HepG2 (cell line): ENCODE data around the gene KRTAP19-1. TPM values are rescaled to one million over a fixed set of nuclear protein-coding genes. Genes with fewer than 3 reads are reported as not detected.

Source experiments
- ATAC-seq: fragments of 200-7000 bp; cut with Tn5 transposase; 3 replicates; pipeline ENCODE4 v1.9.1; 2020; ENCODE audit warnings: mild to moderate bottlenecking, moderate library complexity
- BruUV-seq: library from RNA; stranded (reverse); fragments of 400-500 nt; replicated peaks from 2 replicates; lab custom pipeline; 2021; lab: Mats Ljungman, UMichigan
- CTCF ChIA-PET: fragments of 300-600 bp; formaldehyde crosslinking; extraction: SDS; loops from one replicate; lab custom pipeline; 2021; ENCODE audit warnings: low total read pairs, inconsistent platforms, low intra/inter-chr PET ratio; lab: Yijun Ruan, JAX
- POLR2A ChIA-PET: fragments of 350-600 bp; sonication (Branson Sonifier 250); formaldehyde crosslinking; loops from one replicate; lab custom pipeline; 2020; ENCODE audit warnings: antibody characterized with exemption, inconsistent platforms; lab: Yijun Ruan, JAX
- DNase-seq: peaks from one replicate; pipeline ENCODE4 v3.0.0-alpha.2; 2015; ENCODE audit warnings: low spot score
- FAIRE-seq: peaks from 3 replicates; lab custom pipeline; 2011; peaks lifted over from hg19 to GRCh38; lab: Jason Lieb, UNC
- H2AFZ ChIP-seq: one replicate; pipeline ENCODE4 v1.6.1; 2011; ENCODE audit warnings: low read length, inconsistent platforms
- H3K27ac ChIP-seq: fragments of 300-600 bp; 3 replicates; pipeline ENCODE4 v1.8.0; 2011; ENCODE audit warnings: mixed run types, mild to moderate bottlenecking, mixed read lengths, low read length, inconsistent platforms; ENCODE audit not compliant: insufficient read depth; ENCODE audit errors: extremely low read length
- H3K27me3 ChIP-seq, 2 experiments: fragments of 200-600 bp in 1 of 2; 2 replicates in 1 of 2; 3 replicates in 1 of 2; pipeline versions ENCODE4 v1.6.0 to v1.8.0; 2011; ENCODE audit warnings: low read length in 2 of 2, mild to moderate bottlenecking in 2 of 2, moderate library complexity in 2 of 2, inconsistent platforms in 1 of 2; ENCODE audit not compliant: insufficient read depth in 2 of 2, control insufficient read depth in 1 of 2
- H3K36me3 ChIP-seq, 2 experiments: fragments of 200-600 bp in 1 of 2; replicated peaks in 1 of 2; 2 replicates in 1 of 2; 3 replicates in 1 of 2; pipeline versions ENCODE4 v1.5.1 to v1.8.0; 2011; ENCODE audit warnings: low read length in 2 of 2, inconsistent platforms in 1 of 2; ENCODE audit not compliant: insufficient read depth in 2 of 2, control insufficient read depth in 1 of 2
- H3K4me1 ChIP-seq: 2 replicates; pipeline ENCODE4 v1.5.1; 2012; ENCODE audit warnings: low read length, inconsistent platforms; ENCODE audit not compliant: insufficient read depth
- H3K4me2 ChIP-seq: 2 replicates; pipeline ENCODE4 v1.6.0; 2011; ENCODE audit warnings: low read depth, low read length, inconsistent platforms
- H3K4me3 ChIP-seq, 3 experiments: fragments of 200-600 bp in 1 of 3; sonication (generic), shearing (Covaris generic) in 1 of 3; replicated peaks in 1 of 3; 2 replicates each; pipeline ENCODE4 v1.5.1; 2011 to 2016; ENCODE audit warnings: low read length in 3 of 3, inconsistent platforms in 2 of 3, low read depth in 2 of 3, mild to moderate bottlenecking in 2 of 3, control low read depth in 1 of 3, mixed read lengths in 1 of 3; ENCODE audit not compliant: insufficient read depth in 1 of 3
- H3K79me2 ChIP-seq: one replicate; pipeline ENCODE4 v1.6.1; 2011; ENCODE audit warnings: low read length, inconsistent platforms; ENCODE audit not compliant: insufficient read depth
- H3K9ac ChIP-seq: 2 replicates; pipeline ENCODE4 v1.6.0; 2011; ENCODE audit warnings: mild to moderate bottlenecking, low read depth, low read length, inconsistent platforms; ENCODE audit not compliant: insufficient read depth
- H3K9me3 ChIP-seq: 2 replicates; pipeline ENCODE4 v1.5.1; 2012; ENCODE audit warnings: mild to moderate bottlenecking, low read length
- H4K20me1 ChIP-seq: 2 replicates; pipeline ENCODE4 v1.6.0; 2011; ENCODE audit warnings: inconsistent platforms, mild to moderate bottlenecking, low read length, moderate library complexity; ENCODE audit not compliant: insufficient read depth
- ARNT2 ChIP-seq: sonication (generic); formaldehyde crosslinking; IDR thresholded peaks from 2 replicates; pipeline ENCODE4 v1.8.0; 2022; ENCODE audit warnings: mild to moderate bottlenecking, low read depth, missing genetic modification reagents, moderate library complexity
- BHLHE40 ChIP-seq: IDR thresholded peaks from 2 replicates; pipeline ENCODE4 v1.6.1; 2011; ENCODE audit warnings: low read length, improper control_type of control experiment
- CCAR2 ChIP-seq: fragments of 200-400 bp; formaldehyde crosslinking; optimal IDR thresholded peaks from 2 replicates; pipeline ENCODE3; 2018; ENCODE audit warnings: low read depth, mild to moderate bottlenecking, low read length, moderate library complexity
- RXRA ChIP-seq: sonication (generic); formaldehyde crosslinking; IDR thresholded peaks from 2 replicates; pipeline ENCODE4 v1.5.1; 2020; ENCODE audit warnings: missing genetic modification reagents
- SP1 ChIP-seq, 2 experiments: fragments of 450-650 bp in 1 of 2; sonication (generic) in 1 of 2; formaldehyde crosslinking in 1 of 2; IDR thresholded peaks; 2 replicates each; pipeline versions ENCODE4 v1.4.0 to v1.6.1; 2016 to 2020; ENCODE audit warnings: missing genetic modification reagents in 1 of 2
- TERF1 ChIP-seq: sonication (generic); formaldehyde crosslinking; IDR thresholded peaks from 2 replicates; pipeline ENCODE4 v1.8.0; 2022; ENCODE audit warnings: mild to moderate bottlenecking, missing genetic modification reagents, moderate library complexity
- TMF1 ChIP-seq: sonication (generic); formaldehyde crosslinking; IDR thresholded peaks from 2 replicates; pipeline ENCODE4 v1.8.1; 2022; ENCODE audit warnings: low read depth, missing genetic modification reagents
- ZFP36L2 ChIP-seq: sonication (generic); formaldehyde crosslinking; IDR thresholded peaks from 2 replicates; pipeline ENCODE4 v1.4.0; 2020; ENCODE audit warnings: missing genetic modification reagents
- ZFYVE20 ChIP-seq: sonication (generic); formaldehyde crosslinking; IDR thresholded peaks from 2 replicates; pipeline ENCODE4 v1.8.0; 2023; ENCODE audit warnings: low read depth, mild to moderate bottlenecking, moderate library complexity, missing genetic modification reagents, borderline replicate concordance
- ZNF256 ChIP-seq: sonication (generic); formaldehyde crosslinking; conservative IDR thresholded peaks from 2 replicates; pipeline ENCODE4 v1.4.0; 2020; ENCODE audit warnings: missing genetic modification reagents
- ZNF609 ChIP-seq: sonication (generic); formaldehyde crosslinking; IDR thresholded peaks from 2 replicates; pipeline ENCODE4 v1.4.0; 2020; ENCODE audit warnings: mild to moderate bottlenecking, missing genetic modification reagents, borderline replicate concordance
- WGBS: methylation state at CpG from one replicate; pipeline ENCODE4 v1.1.6; 2017; ENCODE audit warnings: low lambda C conversion rate; 5-methylcytosine and 5-hydroxymethylcytosine counted together
- in situ Hi-C: cut with HindIII; loops from 2 replicates; pipeline ENCODE4 v1.10.0; 2017; ENCODE audit warnings: low pct_unique_long_range_greater_than_20kb; ENCODE audit not compliant: extremely low pct_ligation_motif_present
- intact Hi-C: fragments of 100-400 bp; cut with micrococcal nuclease; formaldehyde crosslinking; loops from one replicate; pipeline ENCODE4 v1.10.0; 2022; ENCODE audit not compliant: unreplicated experiment
- polyA plus RNA-seq, 8 experiments: library from polyadenylated mRNA; depleted of rRNA in 3 of 8; stranded (reverse) in 7 of 8; unstranded in 1 of 8; fragments of >200 nt; fragmentation: Illumina TruSeq in 4 of 8; extraction: Trizol in 4 of 8; gene quantifications; 2 replicates each; pipeline versions ENCODE4 v1.2.1 to v1.2.3, GENCODE V29; 2011 to 2016; ENCODE audit warnings: low read depth in 4 of 8, missing spikeins in 1 of 8, mixed read lengths in 1 of 8; ENCODE audit not compliant: insufficient read depth in 1 of 8
- total RNA-seq, 5 experiments: library from RNA; depleted of rRNA; stranded (reverse); fragments of >200 nt; fragmentation: Illumina TruSeq; extraction: Trizol; gene quantifications; 2 replicates each; pipeline ENCODE4 v1.2.3, GENCODE V29; 2016; ENCODE audit warnings: low read depth in 1 of 5

The KRTAP19-1 gene
- total and polyA plus RNA-seq, 2 of the 13 experiments (the other 11 are each of a cell fraction or from before 2014, with no cell fraction given), result not detected

DNA sequence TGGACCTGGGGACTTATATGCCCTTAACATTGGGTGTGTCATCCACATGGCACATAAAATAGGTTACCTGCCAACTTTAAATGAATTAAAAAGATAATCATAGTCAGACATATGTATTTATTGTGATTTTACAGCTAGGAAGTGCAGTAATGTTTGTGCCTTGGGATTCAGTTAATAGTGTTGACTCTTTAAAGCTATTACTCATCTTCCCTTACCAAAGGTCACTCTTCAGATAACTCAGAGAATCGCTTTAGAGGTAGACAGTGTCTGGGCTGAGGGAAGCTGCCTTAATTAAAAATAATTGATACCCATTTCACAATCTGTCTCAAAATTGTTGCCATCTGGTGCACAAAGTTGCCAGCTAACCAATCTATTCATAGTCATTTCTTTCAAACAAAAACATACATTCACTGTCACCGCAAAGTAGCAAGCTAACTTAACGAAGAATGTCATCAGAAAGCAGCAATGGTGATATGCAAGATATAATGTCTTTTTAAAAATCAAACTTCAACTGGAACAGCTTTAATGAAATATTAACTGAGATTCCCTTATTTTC lies 43.1 kb downstream of the KRTAP19-1 start:
- H3K9me3 ChIP-seq, result peaks cover 73% of the 10 kb centered on the region
- H3K36me3 ChIP-seq, result no peaks in the 10 kb centered on the region
- ATAC-seq (no peak), DNase-seq (no peak), FAIRE-seq (no peak)
- no peak overlapping the region for H2AFZ ChIP-seq
- 26% methylated on average over 3 of the region's 3 CpGs for WGBS
- CTCF ChIA-PET, result no interaction called here
- intact Hi-C loops (no loop called here), in situ Hi-C loops (no loop called here)
- H3K4me3 ChIP-seq, result no peak overlapping the region
- H4K20me1 ChIP-seq, result no peaks in the 10 kb centered on the region
- no peaks in the 10 kb centered on the region for H3K4me1 ChIP-seq
- no peak overlapping the region for H3K27ac ChIP-seq
- POLR2A ChIA-PET, result no interaction called here
- no peaks in the 10 kb centered on the region for H3K79me2 ChIP-seq
- H3K4me2 ChIP-seq, result no peak overlapping the region
- H3K9ac ChIP-seq, result no peak overlapping the region
- H3K27me3 ChIP-seq, result no peaks in the 10 kb centered on the region
- TF ChIP-seq ZNF256 (CRISPR knock-in tag), result no peak
- TF ChIP-seq ZFP36L2, result no peak
- TF ChIP-seq ZFYVE20 (CRISPR knock-in tag), result no peak
- TF ChIP-seq TMF1 (CRISPR knock-in tag), result no peak
- no peak for TF ChIP-seq TERF1
- no TSS peak for BruUV-seq

- FAIRE-seq (peak; percentile 48), ATAC-seq (peak; percentile 83), DNase-seq (no peak)
- Histone ChIP-seq H3K4me3 (no peak overlapping the region), H2AFZ (no peak overlapping the region), H3K9ac (no peak overlapping the region), H3K27me3 (no peaks in the 10 kb centered on the region), H3K4me1 (no peaks in the 10 kb centered on the region), H3K9me3 (peaks cover 77% of the 10 kb centered on the region), H4K20me1 (no peaks in the 10 kb centered on the region), H3K4me2 (no peak overlapping the region), H3K36me3 (no peaks in the 10 kb centered on the region), H3K79me2 (no peaks in the 10 kb centered on the region), H3K27ac (no peak overlapping the region)
- 5% methylated on average over 10 of the region's 10 CpGs for WGBS
- ChIA-PET POLR2A (no interaction called here), CTCF (no interaction called here)
- no TSS peak for BruUV-seq
- intact Hi-C loops (no loop called here), in situ Hi-C loops (no loop called here)
- TF ChIP-seq SP1 (IDR thresholded peaks at IDR 0.05), result no peak
- TF ChIP-seq SP1 (CRISPR knock-in tag; IDR thresholded peaks at IDR 0.05), result no peak
- TF ChIP-seq ARNT2 (CRISPR knock-in tag), result no peak
- TF ChIP-seq CCAR2, result no peak
- no peak for TF ChIP-seq RXRA
- peak; percentile 60 for TF ChIP-seq BHLHE40
- TF ChIP-seq ZNF609 (CRISPR knock-in tag), result no peak
These were observed 46.0 kb downstream of the KRTAP19-1 start for GRCh38 chr21:30434033-30434631.
